HG03196 (cell line): ENCODE results near the gene APPL2.

Experiments used
- ATAC-seq: cut with Tn5 transposase; IDR thresholded peaks from one replicate; pipeline ENCODE4 v1.9.1; 2021; ENCODE audit not compliant: unreplicated experiment

Gene APPL2

GRCh38 chr12:105141320-105141922, 94.6 kb downstream of the APPL2 start:
- no peak for ATAC-seq

- ATAC-seq, result no peak
These were observed 97.7 kb downstream of the APPL2 start for GRCh38 chr12:105138248-105138647.
